ENCODE data around the gene MTOR. TPM values are rescaled to one million over a fixed set of nuclear protein-coding genes. Genes with fewer than 3 reads are reported as not detected.

The MTOR gene
- total and polyA plus RNA-seq, 9 donors, result 11.7 to 32.4 (median 21.3) TPM

DNA sequence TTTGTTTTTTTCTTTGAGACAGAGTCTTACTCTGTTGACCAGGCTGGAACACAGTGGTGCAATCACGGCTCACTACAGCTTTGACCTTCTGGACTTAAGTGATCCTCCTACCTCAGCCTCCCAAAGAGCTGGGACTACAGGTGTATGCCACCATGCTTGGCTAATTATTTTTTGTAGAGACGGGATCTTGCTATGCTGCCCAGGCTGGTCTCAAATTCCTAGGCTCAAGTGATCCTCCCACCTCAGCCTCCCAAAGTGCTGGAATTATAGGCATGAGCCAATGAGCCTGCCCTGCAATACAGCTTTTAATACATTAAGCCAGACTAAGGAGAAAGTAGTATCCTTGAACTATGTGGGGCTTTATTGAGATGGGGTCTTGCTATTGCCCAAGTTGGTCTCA, 146.0 kb downstream of the MTOR start:
- no peaks in the 10 kb centered on the region for H3K4me1 ChIP-seq (ENCODE audit: insufficient read depth)
- H3K27me3 ChIP-seq, result no peaks in the 10 kb centered on the region
- no peak for DNase-seq
- no peaks in the 10 kb centered on the region for H3K9me3 ChIP-seq
- intact Hi-C loops (cut with DNase I), result no loop called here
- 91 to 97% (median 96%) methylated on average over 2 of the region's 2 CpGs for WGBS, 3 donors
- H3K27ac ChIP-seq, result no peak overlapping the region
- H3K4me3 ChIP-seq, result no peak overlapping the region
- no peaks in the 10 kb centered on the region for H3K36me3 ChIP-seq
- TF ChIP-seq POLR2A (IDR thresholded peaks at IDR 0.05), result no peak
- no peak for TF ChIP-seq EP300 (IDR thresholded peaks at IDR 0.05)
- TF ChIP-seq CTCF (IDR thresholded peaks at IDR 0.05), result no peak

- Histone ChIP-seq H3K9me3 (no peaks in the 10 kb centered on the region), H3K4me1 (ENCODE audit: insufficient read depth) (no peaks in the 10 kb centered on the region), H3K27ac (no peak overlapping the region), H3K27me3 (no peaks in the 10 kb centered on the region), H3K4me3 (no peak overlapping the region), H3K36me3 (no peaks in the 10 kb centered on the region)
- DNase-seq, result no peak
- no peak for TF ChIP-seq POLR2A (IDR thresholded peaks at IDR 0.05)
- TF ChIP-seq CTCF (IDR thresholded peaks at IDR 0.05), result no peak
- TF ChIP-seq EP300 (IDR thresholded peaks at IDR 0.05), result no peak
- intact Hi-C loops (cut with DNase I), result no loop called here
- 80 to 88% (median 85%) methylated on average over 3 of the region's 3 CpGs for WGBS, 3 donors
Observed at GRCh38 chr1:11114966-11115365, 147.4 kb downstream of the MTOR start.

- Histone ChIP-seq H3K4me3 (no peak overlapping the region), H3K9me3 (no peaks in the 10 kb centered on the region), H3K36me3 (no peaks in the 10 kb centered on the region), H3K4me1 (ENCODE audit: insufficient read depth) (no peaks in the 10 kb centered on the region), H3K27ac (no peak overlapping the region), H3K27me3 (no peaks in the 10 kb centered on the region)
- no peak for DNase-seq
- WGBS, 3 donors, result 84 to 88% (median 84%) methylated on average over 7 of the region's 7 CpGs
- intact Hi-C loops (cut with DNase I), result no loop called here
- TF ChIP-seq POLR2A (IDR thresholded peaks at IDR 0.05) (no peak), EP300 (IDR thresholded peaks at IDR 0.05) (no peak), CTCF (IDR thresholded peaks at IDR 0.05) (no peak)
Observed at GRCh38 chr1:11109047-11109760, 153.1 kb downstream of the MTOR start.

DNA sequence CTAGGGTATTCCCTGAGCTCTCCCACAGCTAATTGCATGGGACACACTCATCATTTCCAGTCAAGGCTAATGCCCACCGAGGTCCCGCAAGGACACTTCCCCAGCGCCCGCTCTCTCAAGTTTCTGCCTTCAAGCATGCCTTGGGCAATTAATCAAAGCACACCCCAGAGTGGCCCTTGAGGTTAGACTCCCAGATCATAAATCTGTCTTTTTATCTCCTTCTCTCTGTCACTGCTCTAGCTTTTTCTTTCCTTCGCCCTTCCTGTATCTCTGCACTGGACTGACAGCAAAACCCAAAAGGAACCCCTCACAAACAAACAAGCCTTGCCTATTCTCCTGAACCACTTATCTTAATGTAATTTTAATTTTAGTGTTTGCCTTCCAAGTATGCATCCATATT, 154.8 kb downstream of the MTOR start:
- no peaks in the 10 kb centered on the region for H3K27me3 ChIP-seq
- H3K9me3 ChIP-seq, result no peaks in the 10 kb centered on the region
- TF ChIP-seq EP300 (IDR thresholded peaks at IDR 0.05) (no peak), CTCF (IDR thresholded peaks at IDR 0.05) (no peak), POLR2A (IDR thresholded peaks at IDR 0.05) (no peak)
- no peaks in the 10 kb centered on the region for H3K4me1 ChIP-seq (ENCODE audit: insufficient read depth)
- WGBS, 3 donors, result 66 to 85% (median 82%) methylated on average over 5 of the region's 5 CpGs
- no peak overlapping the region for H3K4me3 ChIP-seq
- DNase-seq, result no peak
- no peaks in the 10 kb centered on the region for H3K36me3 ChIP-seq
- intact Hi-C loops (cut with DNase I), result no loop called here
- no peak overlapping the region for H3K27ac ChIP-seq

Data from ovary (tissue), 9 donors.